ENCODE measurements around the gene MT1M. TPM values are rescaled to one million over a fixed set of nuclear protein-coding genes. Genes with fewer than 3 reads are reported as not detected.
"Not testable (repeated sequence)": the region's sequence is repeated elsewhere in the genome, so short reads cannot be mapped to it uniquely, and the experiment has no call there.

The MT1M gene
- total and polyA plus RNA-seq, 2 donors from 2014 or later, result 15.3 to 27.9 TPM

DNA sequence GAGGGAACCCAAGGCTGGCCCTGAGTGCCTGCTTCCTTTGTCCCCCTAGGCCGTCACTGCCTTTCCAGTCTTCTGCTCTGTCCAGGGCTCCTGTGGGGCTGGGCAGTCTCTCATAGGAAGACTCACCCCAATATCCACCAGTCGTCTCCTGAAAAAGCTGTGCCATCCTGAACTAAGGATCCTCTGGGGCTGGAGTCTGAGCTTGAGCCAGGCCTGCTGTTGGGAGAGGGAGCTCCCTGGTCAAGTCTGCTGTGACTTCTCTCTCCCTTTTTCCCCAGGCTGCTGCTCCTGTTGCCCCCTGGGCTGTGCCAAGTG is 38.1 kb downstream of the MT1M start:
- DNase-seq (no peak), FAIRE-seq (no peak)
- H3K9ac ChIP-seq (ENCODE audit: low read length in 3 of 3), result no peak overlapping the region
- TF ChIP-seq, protein P1, sequence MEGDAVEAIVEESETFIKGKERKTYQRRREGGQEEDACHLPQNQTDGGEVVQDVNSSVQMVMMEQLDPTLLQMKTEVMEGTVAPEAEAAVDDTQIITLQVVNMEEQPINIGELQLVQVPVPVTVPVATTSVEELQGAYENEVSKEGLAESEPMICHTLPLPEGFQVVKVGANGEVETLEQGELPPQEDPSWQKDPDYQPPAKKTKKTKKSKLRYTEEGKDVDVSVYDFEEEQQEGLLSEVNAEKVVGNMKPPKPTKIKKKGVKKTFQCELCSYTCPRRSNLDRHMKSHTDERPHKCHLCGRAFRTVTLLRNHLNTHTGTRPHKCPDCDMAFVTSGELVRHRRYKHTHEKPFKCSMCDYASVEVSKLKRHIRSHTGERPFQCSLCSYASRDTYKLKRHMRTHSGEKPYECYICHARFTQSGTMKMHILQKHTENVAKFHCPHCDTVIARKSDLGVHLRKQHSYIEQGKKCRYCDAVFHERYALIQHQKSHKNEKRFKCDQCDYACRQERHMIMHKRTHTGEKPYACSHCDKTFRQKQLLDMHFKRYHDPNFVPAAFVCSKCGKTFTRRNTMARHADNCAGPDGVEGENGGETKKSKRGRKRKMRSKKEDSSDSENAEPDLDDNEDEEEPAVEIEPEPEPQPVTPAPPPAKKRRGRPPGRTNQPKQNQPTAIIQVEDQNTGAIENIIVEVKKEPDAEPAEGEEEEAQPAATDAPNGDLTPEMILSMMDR (IDR thresholded peaks at IDR 0.05; ENCODE audit: borderline replicate concordance, extremely low read depth, insufficient read depth), result no peak
- intact Hi-C loops (cut with DNase I), result no loop called here
- H3K9me3 ChIP-seq (ENCODE audit: control insufficient read depth in 2 of 3, insufficient read depth in 1 of 3, low read length in 3 of 3), result no peaks in the 10 kb centered on the region
- H3K27ac ChIP-seq (ENCODE audit: low read depth in 2 of 2, low read length in 2 of 2), result peak overlapping the region in 1 of 2 donors; percentile 28
- peaks cover 0 to 8% (median 0%) of the 10 kb centered on the region in 3 donors for H3K4me1 ChIP-seq (ENCODE audit: control insufficient read depth in 2 of 3, insufficient read depth in 2 of 3, low read depth in 1 of 3, low read length in 3 of 3)
- peak overlapping the region in 2 of 3 donors; percentile 65 to 76 for H3K4me3 ChIP-seq (ENCODE audit: low read length in 3 of 3)
- peaks cover 64% of the 10 kb centered on the region for H3K27me3 ChIP-seq (ENCODE audit: control insufficient read depth, insufficient read depth, low read length)
- no peaks in the 10 kb centered on the region for H3K36me3 ChIP-seq (ENCODE audit: control insufficient read depth in 2 of 3, insufficient read depth in 3 of 3, low read length in 3 of 3)

DNA sequence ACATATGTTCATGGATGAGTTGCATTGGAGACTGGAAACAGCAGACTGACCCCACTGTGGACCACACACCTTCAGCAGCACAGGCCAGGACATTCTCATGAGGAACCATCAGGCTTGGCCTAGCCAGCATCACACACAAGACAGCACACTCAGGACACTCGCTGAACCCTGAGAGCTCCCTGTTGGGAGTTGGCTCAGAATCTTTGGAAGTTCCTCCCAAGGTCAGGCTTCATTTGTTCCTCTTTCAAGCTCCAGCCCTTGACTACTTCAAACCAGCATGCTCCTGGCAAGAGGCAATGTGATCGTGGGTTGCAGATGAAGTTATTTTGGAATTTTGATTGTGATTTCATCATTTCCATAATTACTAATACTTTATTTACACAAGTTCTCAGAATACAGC is 39.2 kb downstream of the MT1M start:
- H3K9ac ChIP-seq (ENCODE audit: low read length in 3 of 3); intact Hi-C loops (cut with DNase I); H3K36me3 ChIP-seq (ENCODE audit: control insufficient read depth in 2 of 3, insufficient read depth in 3 of 3, low read length in 3 of 3); DNase-seq; H3K4me1 ChIP-seq (ENCODE audit: control insufficient read depth in 2 of 3, insufficient read depth in 2 of 3, low read depth in 1 of 3, low read length in 3 of 3); H3K9me3 ChIP-seq (ENCODE audit: control insufficient read depth in 2 of 3, insufficient read depth in 1 of 3, low read length in 3 of 3); FAIRE-seq; H3K27ac ChIP-seq (ENCODE audit: low read depth in 2 of 2, low read length in 2 of 2); H3K4me3 ChIP-seq (ENCODE audit: low read length in 3 of 3): not testable (repeated sequence)
- H3K27me3 ChIP-seq (ENCODE audit: control insufficient read depth, insufficient read depth, low read length), result peaks cover 62% of the 10 kb centered on the region

DNA sequence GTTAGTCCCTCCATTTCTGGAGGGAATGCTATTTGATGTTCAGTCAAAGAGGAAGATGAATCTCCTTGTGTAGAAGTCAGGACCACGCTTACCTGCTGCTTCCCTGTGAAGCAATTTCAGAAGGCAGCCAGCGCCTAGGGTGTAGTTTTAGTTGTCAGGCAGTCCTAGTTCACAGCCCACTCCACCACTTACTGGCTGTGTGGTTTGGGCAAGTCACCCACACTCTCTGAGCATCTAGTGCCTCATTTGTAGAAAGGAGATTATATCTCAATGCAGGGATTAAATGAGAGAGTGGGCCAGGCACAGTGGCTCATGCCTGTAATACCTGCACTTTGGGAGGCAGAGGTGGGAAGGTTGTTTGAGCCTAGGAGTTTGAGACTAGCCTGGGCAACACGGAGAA is 39.7 kb downstream of the MT1M start:
- H3K36me3 ChIP-seq (ENCODE audit: control insufficient read depth in 2 of 3, insufficient read depth in 3 of 3, low read length in 3 of 3); H3K27ac ChIP-seq (ENCODE audit: low read depth in 2 of 2, low read length in 2 of 2); FAIRE-seq; intact Hi-C loops (cut with DNase I); H3K9ac ChIP-seq (ENCODE audit: low read length in 3 of 3); H3K9me3 ChIP-seq (ENCODE audit: control insufficient read depth in 2 of 3, insufficient read depth in 1 of 3, low read length in 3 of 3); DNase-seq; H3K4me3 ChIP-seq (ENCODE audit: low read length in 3 of 3); H3K4me1 ChIP-seq (ENCODE audit: control insufficient read depth in 2 of 3, insufficient read depth in 2 of 3, low read depth in 1 of 3, low read length in 3 of 3): not testable (repeated sequence)
- H3K27me3 ChIP-seq (ENCODE audit: control insufficient read depth, insufficient read depth, low read length), result peaks cover 57% of the 10 kb centered on the region

- Histone ChIP-seq H3K27me3 (ENCODE audit: control insufficient read depth, insufficient read depth, low read length) (peaks cover 50% of the 10 kb centered on the region), H3K9me3 (ENCODE audit: control insufficient read depth in 2 of 3, insufficient read depth in 1 of 3, low read length in 3 of 3) (no peaks in the 10 kb centered on the region), H3K36me3 (ENCODE audit: control insufficient read depth in 2 of 3, insufficient read depth in 3 of 3, low read length in 3 of 3) (no peaks in the 10 kb centered on the region), H3K9ac (ENCODE audit: low read length in 3 of 3) (no peak overlapping the region), H3K27ac (ENCODE audit: low read depth in 2 of 2, low read length in 2 of 2) (no peak overlapping the region), H3K4me3 (ENCODE audit: low read length in 3 of 3) (no peak overlapping the region), H3K4me1 (ENCODE audit: control insufficient read depth in 2 of 3, insufficient read depth in 2 of 3, low read depth in 1 of 3, low read length in 3 of 3) (peaks cover 0 to 8% (median 0%) of the 10 kb centered on the region in 3 donors)
- DNase-seq (no peak), FAIRE-seq (no peak)
- TF ChIP-seq, protein P1 (IDR thresholded peaks at IDR 0.05; ENCODE audit: borderline replicate concordance, extremely low read depth, insufficient read depth), result no peak
- intact Hi-C loops (cut with DNase I), result no loop called here
Observed at GRCh38 chr16:56672761-56673536, 40.5 kb downstream of the MT1M start.

Data from kidney (tissue), 14 donors.